Activated CD4-positive, CD25-positive, alpha-beta regulatory T cell treated with anti-CD3 and anti-CD28 coated beads, Interleukin-2, amount 50 U/mL, for 16 hours (primary cell): Measurements from ENCODE around the gene B4GALT3.

ENCODE experiments used
- DNase-seq: peaks from one replicate; pipeline ENCODE4 v3.0.0-alpha.2; 2020; ENCODE audit warnings: low read depth, low spot score

B4GALT3 gene

GRCh38 chr1:161128591-161129420, 48.5 kb downstream of the B4GALT3 start:
- DNase-seq: no peak

GRCh38 chr1:161127649-161128048, 49.7 kb downstream of the B4GALT3 start:
- no peak for DNase-seq

GRCh38 chr1:161122967-161123366, 54.3 kb downstream of the B4GALT3 start:
- no peak for DNase-seq

GRCh38 chr1:161121834-161122233, 55.5 kb downstream of the B4GALT3 start:
- DNase-seq: no peak
